ENCODE results near the gene AP2A2.

DNA sequence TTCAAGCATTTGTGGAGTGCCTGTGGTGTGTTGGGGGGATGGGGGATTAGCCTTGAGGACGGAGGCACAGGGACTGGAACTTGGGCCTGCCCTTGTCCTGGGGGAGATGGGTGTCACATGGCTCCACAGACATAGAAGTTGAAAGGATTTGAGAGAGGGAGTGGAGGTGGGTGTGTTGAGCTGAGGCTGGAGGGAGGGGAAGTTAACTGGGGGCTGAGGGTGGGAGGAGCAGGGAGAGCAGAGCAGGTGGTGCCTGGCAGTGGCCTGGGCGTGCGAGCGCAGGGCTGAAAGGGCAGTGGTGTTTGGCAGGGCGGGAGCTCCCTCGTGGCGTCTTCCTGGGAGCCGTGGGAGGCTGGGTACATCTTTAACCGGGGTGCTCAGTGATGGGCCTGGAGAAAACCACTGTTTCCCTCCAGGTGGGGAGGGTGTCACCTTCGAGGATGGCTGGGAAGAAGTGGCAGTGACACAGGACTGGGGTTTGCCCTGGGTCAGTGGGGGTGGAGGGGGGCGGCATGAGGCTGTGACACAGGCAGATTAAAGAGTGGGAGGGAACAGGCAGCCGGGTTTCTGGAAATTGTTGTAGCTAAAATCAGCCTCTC lies 45.5 kb downstream of the AP2A2 start:
- TF ChIP-seq POLR2A (IDR thresholded peaks at IDR 0.05) (no peak), POLR2AphosphoS5 (IDR thresholded peaks at IDR 0.05) (no peak)
- TF ChIP-seq, protein P1, sequence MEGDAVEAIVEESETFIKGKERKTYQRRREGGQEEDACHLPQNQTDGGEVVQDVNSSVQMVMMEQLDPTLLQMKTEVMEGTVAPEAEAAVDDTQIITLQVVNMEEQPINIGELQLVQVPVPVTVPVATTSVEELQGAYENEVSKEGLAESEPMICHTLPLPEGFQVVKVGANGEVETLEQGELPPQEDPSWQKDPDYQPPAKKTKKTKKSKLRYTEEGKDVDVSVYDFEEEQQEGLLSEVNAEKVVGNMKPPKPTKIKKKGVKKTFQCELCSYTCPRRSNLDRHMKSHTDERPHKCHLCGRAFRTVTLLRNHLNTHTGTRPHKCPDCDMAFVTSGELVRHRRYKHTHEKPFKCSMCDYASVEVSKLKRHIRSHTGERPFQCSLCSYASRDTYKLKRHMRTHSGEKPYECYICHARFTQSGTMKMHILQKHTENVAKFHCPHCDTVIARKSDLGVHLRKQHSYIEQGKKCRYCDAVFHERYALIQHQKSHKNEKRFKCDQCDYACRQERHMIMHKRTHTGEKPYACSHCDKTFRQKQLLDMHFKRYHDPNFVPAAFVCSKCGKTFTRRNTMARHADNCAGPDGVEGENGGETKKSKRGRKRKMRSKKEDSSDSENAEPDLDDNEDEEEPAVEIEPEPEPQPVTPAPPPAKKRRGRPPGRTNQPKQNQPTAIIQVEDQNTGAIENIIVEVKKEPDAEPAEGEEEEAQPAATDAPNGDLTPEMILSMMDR (IDR thresholded peaks at IDR 0.05) = no peak
